22Rv1 (cell line): ENCODE results near the gene SLC6A9.

Source experiments
- CTCF ChIP-seq: fragments of 450-650 bp; IDR thresholded peaks from 2 replicates; pipeline ENCODE4 v1.5.1; 2017; ENCODE audit warnings: mild to moderate bottlenecking
- ZFX ChIP-seq: fragments of 450-650 bp; IDR thresholded peaks from 2 replicates; pipeline ENCODE4 v1.6.1; 2017; ENCODE audit warnings: antibody characterized with exemption, borderline replicate concordance

- peak; percentile 87 for TF ChIP-seq CTCF
- TF ChIP-seq ZFX = no peak
Measured at GRCh38 chr1:44036409-44037139, 5.3 kb upstream of the SLC6A9 start.
